Breast epithelium (tissue), 3 donors: ENCODE measurements around the gene CTTNBP2NL.

Experiments
- POLR2A ChIP-seq: fragments of 450-650 bp; IDR thresholded peaks from one replicate; pipeline ENCODE4 v1.6.1; 2016; ENCODE audit warnings: antibody characterized with exemption, mild to moderate bottlenecking, moderate library complexity
- POLR2AphosphoS5 ChIP-seq, 3 donors: sonication (generic); formaldehyde crosslinking; IDR thresholded peaks; one replicate each; pipeline ENCODE4 v1.6.1; 2017; ENCODE audit warnings: antibody characterized with exemption in 3 of 3
- TF ChIP-seq, protein P1 (sequence below), 3 donors: fragments of 450-650 bp; IDR thresholded peaks; one replicate each; pipeline ENCODE4 v1.5.1; 2016 to 2017; ENCODE audit warnings: antibody characterized with exemption in 3 of 3, mild to moderate bottlenecking in 3 of 3, moderate library complexity in 3 of 3

DNA sequence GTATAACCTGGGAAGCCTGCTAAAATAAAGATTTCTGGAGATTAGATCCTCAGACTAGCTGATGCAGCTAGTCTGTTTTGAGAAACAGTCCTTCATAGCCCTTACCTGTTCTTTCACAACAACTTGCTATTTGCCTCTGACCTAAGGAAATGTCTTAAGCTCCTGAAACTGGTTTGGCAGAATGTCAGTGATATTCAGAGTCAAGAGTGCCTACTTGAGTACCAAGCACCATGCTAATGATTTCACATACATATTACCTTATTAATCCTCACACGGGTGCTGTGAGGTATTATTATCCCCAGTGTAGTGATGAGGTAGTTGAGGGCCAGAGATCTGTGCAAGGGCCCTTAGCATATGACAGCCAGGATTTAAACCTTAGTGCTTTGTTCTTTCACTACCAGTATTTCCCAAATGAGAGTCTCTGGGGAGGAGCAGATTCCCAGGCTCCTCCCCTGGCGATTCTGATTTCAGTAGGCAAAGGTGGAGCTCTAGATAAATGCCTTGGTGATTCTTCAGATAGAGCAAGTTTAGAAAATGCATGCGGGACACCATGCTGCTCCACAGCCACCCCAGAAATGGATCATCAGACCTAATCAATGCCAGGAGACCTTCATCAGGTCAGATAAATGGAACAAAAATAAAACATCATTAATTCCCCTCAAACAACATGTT is 65.3 kb downstream of the CTTNBP2NL start:
- TF ChIP-seq, protein P1, sequence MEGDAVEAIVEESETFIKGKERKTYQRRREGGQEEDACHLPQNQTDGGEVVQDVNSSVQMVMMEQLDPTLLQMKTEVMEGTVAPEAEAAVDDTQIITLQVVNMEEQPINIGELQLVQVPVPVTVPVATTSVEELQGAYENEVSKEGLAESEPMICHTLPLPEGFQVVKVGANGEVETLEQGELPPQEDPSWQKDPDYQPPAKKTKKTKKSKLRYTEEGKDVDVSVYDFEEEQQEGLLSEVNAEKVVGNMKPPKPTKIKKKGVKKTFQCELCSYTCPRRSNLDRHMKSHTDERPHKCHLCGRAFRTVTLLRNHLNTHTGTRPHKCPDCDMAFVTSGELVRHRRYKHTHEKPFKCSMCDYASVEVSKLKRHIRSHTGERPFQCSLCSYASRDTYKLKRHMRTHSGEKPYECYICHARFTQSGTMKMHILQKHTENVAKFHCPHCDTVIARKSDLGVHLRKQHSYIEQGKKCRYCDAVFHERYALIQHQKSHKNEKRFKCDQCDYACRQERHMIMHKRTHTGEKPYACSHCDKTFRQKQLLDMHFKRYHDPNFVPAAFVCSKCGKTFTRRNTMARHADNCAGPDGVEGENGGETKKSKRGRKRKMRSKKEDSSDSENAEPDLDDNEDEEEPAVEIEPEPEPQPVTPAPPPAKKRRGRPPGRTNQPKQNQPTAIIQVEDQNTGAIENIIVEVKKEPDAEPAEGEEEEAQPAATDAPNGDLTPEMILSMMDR (IDR thresholded peaks at IDR 0.05), result no peak
- no peak for TF ChIP-seq POLR2A
- no peak for TF ChIP-seq POLR2AphosphoS5 (IDR thresholded peaks at IDR 0.05)
